ENCODE data around the gene PUM2.

The PUM2 gene

DNA sequence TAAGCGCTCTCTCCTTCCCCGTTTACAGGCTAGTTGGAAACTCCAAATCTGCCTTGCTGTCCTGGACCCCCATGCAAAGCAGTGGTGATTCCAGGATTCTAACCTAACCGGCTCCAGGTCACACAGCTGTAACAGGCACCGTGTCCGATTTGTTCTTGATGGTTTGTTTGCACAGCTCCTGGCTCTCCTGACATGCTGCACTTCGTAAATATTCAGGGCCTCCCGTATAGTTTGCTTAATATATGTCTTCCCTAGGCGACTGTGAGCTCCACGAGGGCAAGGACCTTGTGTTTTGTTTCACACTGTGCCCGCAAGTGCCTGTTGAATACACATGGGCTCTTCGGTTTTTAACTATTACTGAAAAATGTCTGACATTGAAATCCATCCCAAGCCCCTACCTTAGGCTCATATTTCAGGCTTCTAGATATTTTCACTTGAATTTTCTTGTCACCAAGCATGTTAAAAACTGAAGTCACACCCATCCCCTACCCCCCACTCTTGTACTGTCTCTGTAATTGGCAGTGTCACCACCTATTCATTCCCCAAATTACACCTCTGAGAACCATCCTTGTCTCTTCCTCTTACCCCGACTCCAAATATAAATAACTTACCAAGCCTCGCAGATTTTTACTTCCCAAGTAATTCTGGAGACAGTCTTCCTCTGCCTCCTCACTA is 1.0 kb upstream of the PUM2 start:
- TF ChIP-seq, protein P1, sequence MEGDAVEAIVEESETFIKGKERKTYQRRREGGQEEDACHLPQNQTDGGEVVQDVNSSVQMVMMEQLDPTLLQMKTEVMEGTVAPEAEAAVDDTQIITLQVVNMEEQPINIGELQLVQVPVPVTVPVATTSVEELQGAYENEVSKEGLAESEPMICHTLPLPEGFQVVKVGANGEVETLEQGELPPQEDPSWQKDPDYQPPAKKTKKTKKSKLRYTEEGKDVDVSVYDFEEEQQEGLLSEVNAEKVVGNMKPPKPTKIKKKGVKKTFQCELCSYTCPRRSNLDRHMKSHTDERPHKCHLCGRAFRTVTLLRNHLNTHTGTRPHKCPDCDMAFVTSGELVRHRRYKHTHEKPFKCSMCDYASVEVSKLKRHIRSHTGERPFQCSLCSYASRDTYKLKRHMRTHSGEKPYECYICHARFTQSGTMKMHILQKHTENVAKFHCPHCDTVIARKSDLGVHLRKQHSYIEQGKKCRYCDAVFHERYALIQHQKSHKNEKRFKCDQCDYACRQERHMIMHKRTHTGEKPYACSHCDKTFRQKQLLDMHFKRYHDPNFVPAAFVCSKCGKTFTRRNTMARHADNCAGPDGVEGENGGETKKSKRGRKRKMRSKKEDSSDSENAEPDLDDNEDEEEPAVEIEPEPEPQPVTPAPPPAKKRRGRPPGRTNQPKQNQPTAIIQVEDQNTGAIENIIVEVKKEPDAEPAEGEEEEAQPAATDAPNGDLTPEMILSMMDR (IDR thresholded peaks at IDR 0.05; ENCODE audit: extremely low read depth, missing control alignments), result no peak
- DNase-seq (ENCODE audit: low spot score), result no peak

DNA sequence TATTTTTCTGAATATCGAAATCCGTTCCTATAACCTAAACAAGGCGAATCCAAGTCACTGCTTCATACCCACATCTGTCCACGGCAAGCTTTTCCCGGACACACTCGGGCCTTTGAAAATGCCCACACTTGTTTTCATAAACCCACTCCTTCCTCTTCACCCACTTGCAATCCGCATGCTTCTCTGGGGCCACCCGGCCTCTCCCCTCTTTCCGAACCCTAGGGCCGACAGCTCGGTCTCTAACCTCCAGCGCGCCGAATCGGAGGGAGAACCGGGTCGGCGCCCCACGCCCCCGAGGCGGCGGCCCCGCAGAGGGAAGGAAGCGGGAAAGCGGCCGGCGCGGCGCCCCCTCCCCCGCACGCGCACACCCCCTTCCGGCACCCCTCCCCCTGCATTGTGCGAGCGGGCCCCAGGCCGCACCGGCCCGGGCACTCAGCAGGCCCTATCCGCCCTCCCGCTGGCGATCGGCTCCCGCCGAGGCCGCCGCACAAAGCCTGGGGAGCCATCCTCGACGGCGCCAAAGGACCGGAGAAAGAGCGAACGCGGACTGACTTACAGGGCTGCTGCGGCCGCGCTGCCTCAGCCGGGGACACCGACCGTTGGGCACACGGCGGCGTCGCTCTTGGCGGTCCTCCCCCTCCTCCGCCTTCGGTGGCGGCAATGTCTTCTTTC is 467 bp downstream of the PUM2 start:
- peak; percentile 70 for DNase-seq (ENCODE audit: low spot score)

DNA sequence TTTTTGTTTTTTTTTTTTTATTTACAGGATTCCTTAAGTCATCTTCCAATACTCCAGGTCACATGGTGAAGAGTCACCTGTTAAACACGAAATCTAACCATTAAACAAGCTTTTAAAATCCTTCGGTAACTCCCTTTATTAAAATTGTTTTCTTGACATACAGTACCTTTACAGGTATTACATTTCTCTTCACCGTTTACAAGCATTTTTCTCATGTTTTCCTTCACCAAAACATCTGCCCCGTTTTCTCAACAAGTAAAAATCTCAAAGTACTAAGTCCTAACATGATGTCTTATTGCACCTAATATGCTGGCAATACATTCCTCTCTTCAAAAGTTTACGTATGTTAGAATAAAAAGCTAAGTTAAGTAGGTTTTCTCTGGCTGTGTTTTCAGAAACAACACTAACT is 1.1 kb downstream of the PUM2 start:
- no peak for DNase-seq (ENCODE audit: low spot score)
- TF ChIP-seq, protein P1 (IDR thresholded peaks at IDR 0.05; ENCODE audit: extremely low read depth, missing control alignments), result no peak

More for the DNA sequence above, 467 bp downstream of the PUM2 start:
- TF ChIP-seq, protein P1 (IDR thresholded peaks at IDR 0.05; ENCODE audit: extremely low read depth, missing control alignments), result no peak

DNA sequence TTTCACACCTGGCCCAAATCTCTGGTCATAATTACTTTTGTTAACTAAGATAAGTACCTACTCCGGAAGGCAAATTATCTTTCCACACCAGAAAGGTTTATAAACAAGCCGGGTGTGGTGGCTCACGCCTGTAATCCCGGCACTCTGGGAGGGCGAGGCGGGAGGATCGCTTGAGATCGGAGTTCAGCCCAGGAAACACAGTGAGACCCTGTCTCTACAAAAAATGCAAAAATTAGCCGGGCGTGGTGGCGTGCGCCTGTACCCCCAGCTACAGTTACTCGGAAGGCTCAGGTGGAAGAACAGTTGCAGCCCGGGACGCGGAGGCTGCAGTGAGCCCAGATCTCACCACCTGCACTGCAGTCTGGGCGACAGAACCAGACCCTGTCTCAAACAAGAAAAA is 2.1 kb downstream of the PUM2 start:
- no peak for DNase-seq (ENCODE audit: low spot score)
- TF ChIP-seq, protein P1 (IDR thresholded peaks at IDR 0.05; ENCODE audit: extremely low read depth, missing control alignments), result no peak

DNA sequence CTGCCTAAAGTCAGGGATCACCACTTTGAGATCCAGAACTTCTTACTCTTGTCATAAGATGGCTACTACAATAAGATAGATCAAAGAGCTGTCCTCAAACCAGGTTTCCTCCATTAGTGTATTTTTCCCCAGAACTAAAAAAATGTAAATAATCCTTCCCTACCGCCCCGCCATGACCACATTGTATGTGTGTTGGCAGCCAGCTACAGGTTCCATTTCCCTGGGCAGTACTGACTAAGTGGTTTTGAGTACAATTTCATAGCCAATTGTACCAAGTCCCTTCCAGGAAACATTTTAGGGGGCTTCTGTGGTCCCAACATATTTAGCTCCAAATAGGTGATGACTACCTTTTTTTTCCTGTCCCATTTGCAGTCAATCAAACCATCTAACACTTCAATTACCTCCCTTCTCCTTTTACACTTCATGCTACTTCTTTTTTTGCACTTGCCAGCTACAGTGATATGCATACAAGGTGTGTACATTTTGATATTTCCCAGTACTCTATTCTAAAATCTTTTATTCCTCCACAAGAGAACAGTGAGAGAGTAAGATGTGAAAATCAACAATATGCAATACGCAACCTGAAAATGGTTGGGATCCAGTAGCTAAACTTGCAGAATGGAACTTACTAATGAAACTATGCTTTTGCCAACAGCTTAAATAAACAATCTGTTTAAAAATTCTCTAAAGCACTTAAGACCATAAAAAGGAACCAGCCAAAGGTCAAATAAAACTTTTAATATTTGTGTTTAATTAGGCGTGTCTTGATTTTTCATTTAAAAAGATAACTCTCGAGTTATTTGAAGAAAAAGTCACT is 3.9 kb downstream of the PUM2 start:
- TF ChIP-seq, protein P1 (IDR thresholded peaks at IDR 0.05; ENCODE audit: extremely low read depth, missing control alignments), result no peak
- no peak for DNase-seq (ENCODE audit: low spot score)

DNA sequence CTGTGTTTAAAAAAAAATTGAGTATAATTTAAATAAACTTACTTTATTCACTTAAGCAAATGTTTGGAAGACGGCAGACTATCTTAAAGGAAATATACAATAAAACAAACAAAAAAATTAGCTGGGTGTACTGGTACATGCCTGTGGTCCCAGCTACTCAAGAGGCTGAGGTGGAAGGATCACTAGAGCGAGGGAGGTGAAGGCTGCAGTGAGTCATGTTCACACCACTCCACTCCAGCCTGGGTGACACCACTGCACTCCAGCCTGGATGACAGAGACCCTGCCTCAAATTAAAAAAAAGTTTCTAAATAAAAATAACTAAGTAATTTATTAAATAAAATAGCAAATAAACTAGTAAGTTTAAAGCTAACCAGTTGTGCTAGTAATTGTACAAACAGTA is 7.5 kb downstream of the PUM2 start:
- TF ChIP-seq, protein P1 (IDR thresholded peaks at IDR 0.05; ENCODE audit: extremely low read depth, missing control alignments), result no peak

DNA sequence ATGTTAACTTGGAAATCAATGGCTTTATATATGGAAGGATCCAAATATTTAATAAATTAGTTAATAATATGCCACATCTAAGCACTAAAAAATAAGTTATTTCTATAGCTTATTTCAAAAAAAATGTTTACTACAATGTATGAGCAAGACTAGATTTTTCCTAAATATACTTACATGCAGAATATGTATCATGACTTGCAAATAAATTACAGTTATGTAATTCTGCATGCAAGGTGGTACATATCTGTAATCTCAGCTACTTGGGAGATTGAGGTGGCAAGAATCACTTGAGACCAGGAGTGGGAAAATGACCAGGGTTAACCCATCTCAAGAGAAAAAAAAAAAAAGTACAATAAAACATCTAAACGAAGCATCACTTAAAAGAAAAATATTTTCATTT is 11.6 kb downstream of the PUM2 start:
- no peak for DNase-seq (ENCODE audit: low spot score)
- TF ChIP-seq, protein P1 (IDR thresholded peaks at IDR 0.05; ENCODE audit: extremely low read depth, missing control alignments), result no peak

More for the DNA sequence above, 7.5 kb downstream of the PUM2 start:
- DNase-seq (ENCODE audit: low spot score), result no peak
